ENCODE measurements around the gene FBXO41. TPM values are rescaled to one million over a fixed set of nuclear protein-coding genes. Genes with fewer than 3 reads are reported as not detected.

The FBXO41 gene
- total RNA-seq, 1 donor from 2014 or later, result 0.41 TPM

GRCh38 chr2:73239776-73240175 is 44.5 kb downstream of the FBXO41 start:
- DNase-seq, result no peak

DNA sequence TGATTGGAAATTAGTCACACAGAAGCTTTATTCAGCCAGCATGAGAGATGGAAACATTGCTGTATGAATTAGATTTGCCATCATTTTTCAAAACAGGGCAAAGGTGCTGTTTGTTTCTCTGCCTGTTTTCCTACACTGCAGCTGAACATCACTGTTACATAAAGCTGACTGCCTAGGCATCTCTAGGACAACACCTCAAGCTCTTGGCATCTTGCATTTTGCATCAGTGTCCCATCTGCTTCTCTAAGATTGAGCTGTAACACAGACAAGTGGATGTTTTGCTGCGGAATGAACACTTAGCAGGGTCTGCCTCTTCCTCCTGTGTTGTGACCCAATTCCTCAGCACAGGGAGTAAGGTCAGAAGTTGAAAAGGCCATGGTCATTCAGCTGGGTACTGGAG is 45.3 kb downstream of the FBXO41 start:
- no peak for DNase-seq

DNA sequence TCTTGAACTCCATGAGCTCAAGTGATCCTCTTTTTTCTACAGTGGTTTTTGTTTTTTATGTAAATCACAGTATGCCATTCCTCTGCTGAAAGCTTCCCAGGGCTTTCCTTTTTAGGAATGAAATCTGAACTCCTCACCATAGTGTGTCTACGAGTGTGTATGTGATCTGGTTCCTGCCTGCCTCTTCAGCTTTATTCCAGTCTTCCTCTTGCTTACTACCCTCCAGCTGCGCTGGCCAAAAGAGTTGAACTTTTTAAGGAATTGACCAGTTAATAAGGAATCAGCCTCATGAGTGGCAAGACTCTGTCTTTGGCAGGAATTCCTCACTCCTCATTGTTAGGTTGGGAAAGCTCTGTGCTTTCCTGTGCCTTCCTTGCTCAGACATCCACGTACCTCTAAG is 46.1 kb downstream of the FBXO41 start:
- no peak for DNase-seq

DNA sequence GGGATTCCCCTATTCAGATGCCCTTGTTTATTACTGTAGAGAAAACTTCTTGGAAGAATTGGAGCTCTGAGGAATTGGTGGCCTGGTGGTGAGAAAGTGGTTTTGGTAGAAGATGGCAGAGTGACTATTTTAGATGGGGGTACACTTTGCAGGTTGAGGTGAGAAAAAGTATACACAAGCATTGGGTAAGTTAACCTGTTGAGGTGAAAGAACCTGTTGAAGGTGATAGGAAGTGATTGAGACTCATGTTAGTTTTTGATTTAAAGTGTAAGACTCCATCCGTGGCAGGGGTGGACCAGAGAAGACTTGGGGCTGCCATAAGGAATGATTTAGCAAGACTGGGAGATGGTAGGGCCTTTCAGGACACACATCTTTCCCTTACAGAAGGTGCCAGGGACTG is 47.1 kb downstream of the FBXO41 start:
- DNase-seq, result no peak

DNA sequence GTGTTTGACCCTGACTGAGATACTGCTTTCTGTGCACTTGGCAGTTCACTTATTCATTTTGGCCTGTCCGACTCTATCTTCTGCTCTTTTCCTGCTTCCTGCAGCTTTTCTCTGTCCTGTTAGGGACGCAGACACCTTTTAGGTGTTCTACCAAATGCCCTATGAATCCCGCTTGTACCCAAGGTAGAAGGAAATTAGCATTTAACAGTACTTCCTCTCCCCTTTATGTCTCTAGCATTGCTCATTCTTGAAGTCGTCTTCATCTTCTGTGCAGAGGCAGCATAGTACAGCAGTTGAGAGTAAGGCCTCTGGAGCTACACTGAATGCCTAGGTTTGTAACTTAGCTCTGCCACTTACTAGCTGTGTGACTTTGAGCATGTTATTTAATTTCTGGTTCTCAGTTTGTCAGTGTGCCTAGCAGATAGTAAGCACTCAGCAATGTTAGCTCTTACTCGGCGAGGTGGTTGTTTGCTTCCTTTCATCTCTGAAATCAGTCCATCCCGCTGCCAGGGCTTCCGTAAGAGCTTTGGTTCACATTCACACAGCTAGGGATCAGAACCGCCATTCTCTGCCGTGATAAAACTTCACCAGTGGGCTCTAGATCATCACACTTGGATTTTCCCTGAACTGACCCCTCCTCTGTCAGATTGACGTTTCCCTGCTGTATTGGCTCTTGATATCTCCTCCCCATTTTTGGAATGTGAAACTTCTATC is 48.8 kb downstream of the FBXO41 start:
- DNase-seq, result no peak

GRCh38 chr2:73233932-73234832 is 50.1 kb downstream of the FBXO41 start, which contains the start of gene CCT7:
Gene CCT7 (plus strand): TSS chr2:73234308. CDS start chr2:73234379, 71 bp downstream.
- peak; percentile 96 for DNase-seq

GRCh38 chr2:73233154-73233931 is 50.9 kb downstream of the FBXO41 start, which contains the start of gene PRADC1:
Gene PRADC1 (minus strand): TSS chr2:73233239. CDS start chr2:73233160, 79 bp downstream.
- DNase-seq, result peak; percentile 100

- DNase-seq, result peak; percentile 8
Measured at GRCh38 chr2:73232403-73233153, 51.7 kb downstream of the FBXO41 start.

DNA sequence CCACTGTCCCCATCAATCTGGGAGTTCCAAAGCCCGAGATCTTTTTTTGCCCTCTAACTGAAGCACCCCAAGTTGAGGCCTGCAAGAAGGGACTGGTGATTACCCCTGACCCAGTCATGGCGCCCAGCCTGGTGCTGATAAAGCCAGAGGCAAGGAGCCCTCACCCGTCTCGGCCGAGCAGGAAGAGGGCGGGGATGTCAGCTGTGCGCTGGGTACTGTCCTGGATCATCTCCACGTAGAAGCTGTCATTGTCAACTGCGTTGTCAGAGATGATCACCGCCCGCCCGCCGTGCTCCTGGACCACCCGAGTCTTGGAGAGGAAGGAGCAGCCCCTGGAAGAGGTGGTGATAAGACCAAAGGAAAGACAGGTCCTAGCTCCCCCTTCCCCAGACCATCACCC is 55.6 kb downstream of the FBXO41 start:
- DNase-seq, result no peak

DNA sequence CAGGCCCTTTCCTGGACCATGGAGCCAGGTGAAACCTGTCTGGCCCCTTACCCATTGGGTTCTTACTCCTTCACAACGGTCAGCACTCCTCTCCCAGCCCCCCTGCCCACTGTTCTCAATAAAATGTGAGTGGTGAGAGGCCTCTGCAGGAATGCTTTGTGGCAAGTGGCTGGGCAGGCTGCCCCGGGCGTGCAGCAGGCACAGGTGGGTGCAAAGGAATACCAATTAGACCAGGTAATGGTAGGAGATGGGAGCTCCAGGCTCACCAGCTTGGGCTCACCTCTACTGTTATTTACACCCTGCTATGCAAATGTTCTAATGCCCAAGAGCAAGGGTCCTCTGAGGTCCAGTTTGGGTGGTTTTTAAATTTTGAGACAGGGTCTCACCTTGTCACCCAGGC is 57.2 kb downstream of the FBXO41 start:
- DNase-seq, result no peak

DNA sequence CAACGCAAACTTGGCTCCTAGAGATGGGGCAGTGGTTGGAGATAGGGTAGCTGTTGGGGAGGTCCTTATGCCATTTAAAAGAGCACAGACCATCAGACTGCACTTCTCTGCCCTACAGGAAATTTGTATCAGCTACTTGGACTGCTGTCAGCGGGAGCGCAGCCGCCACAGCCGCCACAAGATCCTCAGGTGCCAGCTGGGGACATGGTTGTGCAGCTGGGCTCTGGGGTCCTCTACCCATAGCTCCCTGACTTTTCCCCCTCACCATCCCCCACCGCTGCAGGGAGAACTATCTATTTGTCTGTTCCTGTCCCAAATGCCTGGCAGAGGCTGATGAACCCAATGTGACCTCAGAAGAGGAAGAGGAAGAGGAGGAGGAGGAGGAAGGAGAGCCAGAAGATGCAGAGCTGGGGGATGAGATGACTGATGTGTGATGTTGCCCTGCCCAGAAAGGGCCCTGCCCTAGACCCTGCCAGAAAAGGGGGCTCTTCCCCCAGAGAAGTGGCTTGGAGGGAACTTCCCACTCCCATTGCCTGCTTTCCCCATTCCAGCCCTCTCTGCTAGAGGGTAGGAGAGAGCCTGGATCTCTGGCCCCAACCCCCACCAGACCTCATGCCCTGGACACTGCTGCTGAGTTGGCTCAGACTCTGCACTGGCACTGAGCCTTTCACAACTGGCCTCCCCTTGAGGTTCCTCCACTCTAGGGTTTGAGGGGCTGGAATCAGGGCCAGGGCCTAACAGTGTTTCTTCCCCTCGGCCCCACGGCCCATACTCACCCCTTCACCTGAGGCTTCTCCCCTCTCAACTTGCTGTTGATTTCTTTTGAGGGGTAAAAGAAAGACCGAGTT is 58.5 kb downstream of the FBXO41 start:
- DNase-seq, result no peak

GRCh38 chr2:73223821-73224220 is 60.5 kb downstream of the FBXO41 start:
- DNase-seq, result no peak

DNA sequence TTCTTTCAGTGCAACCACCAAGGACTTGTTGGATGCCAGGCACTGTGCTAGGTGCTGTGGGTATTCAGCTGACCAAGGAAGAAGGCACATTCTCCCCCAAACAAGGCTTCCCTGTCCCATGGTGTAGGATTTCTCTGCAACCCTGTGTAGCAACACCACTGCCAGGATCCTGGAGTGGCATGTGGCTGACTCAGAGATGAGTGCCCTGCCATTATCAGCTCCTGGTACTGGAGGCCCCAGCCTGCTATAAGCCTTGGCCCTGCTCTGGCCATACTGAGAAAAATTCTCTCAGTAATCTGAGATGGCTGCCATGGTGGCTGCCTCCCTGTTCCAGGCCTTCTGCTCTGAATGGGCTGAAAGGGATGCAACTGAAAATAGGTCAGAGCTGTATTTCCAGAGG is 66.0 kb downstream of the FBXO41 start:
- no peak for DNase-seq

DNA sequence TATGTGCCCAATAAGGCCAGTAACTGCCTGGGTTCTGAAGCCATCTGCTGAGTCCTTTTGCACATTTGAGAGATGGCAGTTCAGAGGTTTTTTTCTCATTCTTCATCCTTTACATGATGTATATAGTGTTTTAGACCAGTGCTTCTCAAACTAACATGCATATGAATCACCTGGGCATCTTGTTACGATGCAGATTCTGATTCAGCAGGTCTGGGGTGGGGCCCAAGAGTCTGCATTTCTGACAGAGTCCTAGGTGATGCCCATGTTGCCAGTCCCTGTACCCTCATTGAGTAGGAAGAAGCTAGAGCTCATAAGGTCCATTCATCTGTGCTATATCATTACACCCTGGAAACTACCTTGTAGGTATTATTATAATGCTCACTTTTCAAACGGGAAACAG is 66.5 kb downstream of the FBXO41 start:
- DNase-seq, result no peak

GRCh38 chr2:73217160-73217559 is 67.1 kb downstream of the FBXO41 start:
- DNase-seq, result no peak

DNA sequence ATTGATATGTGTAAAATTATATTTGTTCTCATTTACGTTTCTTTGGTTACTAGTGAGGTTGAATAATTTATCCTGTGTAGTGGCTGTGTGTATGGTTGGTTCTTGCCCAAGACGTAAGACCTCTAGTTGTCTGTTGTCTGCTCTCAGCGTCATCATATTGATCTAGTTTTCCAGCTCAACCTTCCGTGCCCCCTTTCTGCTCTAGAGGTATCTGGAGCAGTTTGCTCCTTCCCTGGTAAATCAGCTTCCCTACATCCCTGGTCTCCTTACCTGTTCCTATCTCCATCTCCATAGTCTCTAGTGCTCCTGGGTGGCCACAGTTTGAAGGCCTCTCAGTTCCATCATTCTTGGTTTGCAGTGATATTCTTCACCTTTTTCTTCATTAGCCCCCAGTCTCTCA is 69.0 kb downstream of the FBXO41 start:
- no peak for DNase-seq

DNA sequence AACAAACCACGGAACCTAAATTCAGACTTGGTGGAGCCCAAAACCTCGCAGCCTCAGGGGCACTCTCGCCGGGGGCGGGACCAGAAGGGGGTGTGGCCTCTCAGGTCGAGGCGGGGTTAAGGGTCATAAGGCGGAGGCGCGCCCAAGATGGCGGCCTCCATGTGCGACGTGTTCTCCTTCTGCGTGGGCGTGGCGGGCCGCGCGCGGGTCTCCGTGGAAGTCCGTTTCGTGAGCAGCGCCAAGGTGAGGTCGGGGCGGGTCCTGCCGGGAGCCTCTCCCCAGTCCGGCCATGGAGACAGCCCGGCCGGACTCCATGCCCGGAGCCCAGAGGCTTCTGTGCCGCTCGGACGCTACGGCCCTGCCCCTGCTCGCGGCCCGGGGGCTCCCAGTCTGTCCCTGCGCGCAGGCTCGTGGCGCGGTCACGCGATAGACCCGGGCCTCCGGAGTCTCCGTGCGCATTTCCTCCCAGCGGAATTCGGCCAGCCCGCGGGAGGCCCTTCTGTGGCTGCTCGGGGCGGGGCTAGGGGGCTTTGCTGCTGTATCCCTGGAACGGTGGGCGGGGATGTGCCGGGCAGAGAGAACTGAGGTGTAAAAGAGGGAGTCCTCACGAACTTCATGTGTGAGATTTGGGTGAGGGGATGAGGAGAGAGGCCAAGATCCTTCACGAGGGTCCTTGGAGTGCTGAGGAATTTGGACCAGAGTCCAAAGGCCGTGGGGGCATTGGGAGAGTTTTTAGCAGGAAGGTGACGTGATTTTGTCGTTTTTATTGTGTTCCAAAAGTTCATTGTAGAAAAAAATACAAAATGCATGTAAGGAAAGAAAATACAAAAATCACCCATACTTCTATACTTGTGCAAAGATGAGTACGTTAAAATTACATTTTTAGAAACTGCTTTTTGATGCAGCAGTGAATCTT is 69.9 kb downstream of the FBXO41 start, which contains the start of gene SMYD5:
SMYD5 (plus strand) TSS at position 126 of the 916 bp plus-strand sequence; CDS start at position 148, 22 bp downstream.
- peak; percentile 90 for DNase-seq

DNA sequence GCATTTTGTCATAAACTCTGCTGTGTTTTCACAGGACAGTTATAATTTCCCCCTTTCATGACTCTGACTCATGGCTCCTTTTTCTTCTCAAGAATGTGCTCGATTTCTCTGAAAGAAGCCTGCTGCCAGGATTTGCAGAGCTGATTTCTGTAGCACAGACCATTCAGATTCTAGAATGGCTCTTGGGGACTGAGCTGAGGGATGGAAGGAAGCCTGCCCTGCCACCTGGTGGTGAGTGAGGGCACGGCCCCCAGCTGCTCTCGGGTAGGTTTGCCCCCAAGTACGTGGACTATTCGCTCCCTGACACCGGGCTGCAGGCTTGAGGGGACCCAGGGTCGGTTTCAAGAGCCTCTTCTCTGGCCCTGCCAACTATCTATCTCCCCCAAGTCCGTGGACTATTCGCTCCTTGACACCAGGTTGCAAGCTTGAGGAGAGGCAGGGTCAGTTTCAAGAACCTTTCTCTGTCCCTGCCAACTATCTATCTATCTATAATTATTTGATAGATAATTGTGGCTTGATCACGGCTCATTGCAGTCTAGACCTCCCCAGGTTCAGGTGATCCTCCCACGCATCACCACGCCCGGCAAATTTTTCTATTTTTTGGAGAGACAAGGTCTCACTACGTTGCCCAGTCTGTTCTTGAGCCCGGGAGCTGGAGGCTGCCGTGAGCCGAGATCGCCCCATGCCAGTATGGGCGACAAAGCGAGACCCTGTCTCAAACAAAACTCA is 71.7 kb downstream of the FBXO41 start:
- DNase-seq, result peak; percentile 74

DNA sequence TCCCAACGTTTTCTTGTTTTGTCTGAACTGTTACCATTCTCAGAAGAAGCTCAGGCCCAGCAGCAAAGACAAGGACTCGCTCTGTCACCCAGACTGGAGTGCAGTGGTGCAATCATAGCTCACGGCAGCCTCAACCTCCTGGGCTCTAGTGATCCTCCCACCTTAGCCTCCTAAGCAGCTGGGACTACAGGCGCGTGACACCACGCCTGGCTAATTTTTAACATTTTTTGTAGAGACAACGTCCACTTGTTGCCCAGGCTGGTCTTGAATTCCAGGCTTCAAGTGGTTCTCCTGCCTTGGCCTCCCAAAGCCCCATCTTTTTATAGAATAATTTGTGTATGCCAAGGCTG is 72.2 kb downstream of the FBXO41 start:
- DNase-seq, result no peak
